Activated T-helper 1 cell treated with anti-CD3 and anti-CD28 coated beads, Interleukin-12 subunit alpha, Interleukin-12 subunit beta, Interleukin-2, Interleukin-4 antibody, amounts not matched to agents 30 ng/mL and 10 ng/mL and 1 ng/mL, durations not matched to agents 14 hours and 24 hours and 36 hours (primary cell): ENCODE measurements around the gene CDH4. TPM values are rescaled to one million over a fixed set of nuclear protein-coding genes. Genes with fewer than 3 reads are reported as not detected.

Source experiments
- DNase-seq: peaks from one replicate; pipeline ENCODE4 v3.0.0; 2021; ENCODE audit warnings: low spot score
- H3K27ac Mint-ChIP-seq: one replicate; pipeline ENCODE4 v1.8.0; 2021; ENCODE audit warnings: mild to moderate bottlenecking, mixed read lengths
- H3K27me3 Mint-ChIP-seq: one replicate; pipeline ENCODE4 v1.8.0; 2022; ENCODE audit warnings: mild to moderate bottlenecking, moderate library complexity, mixed read lengths; ENCODE audit not compliant: insufficient read depth
- H3K36me3 Mint-ChIP-seq: one replicate; pipeline ENCODE4 v1.8.0; 2021; ENCODE audit warnings: low read depth, mixed read lengths
- H3K4me1 Mint-ChIP-seq: one replicate; pipeline ENCODE4 v1.8.0; 2021; ENCODE audit warnings: low read depth, mixed read lengths
- H3K4me3 Mint-ChIP-seq: one replicate; pipeline ENCODE4 v1.8.0; 2021; ENCODE audit warnings: mild to moderate bottlenecking, moderate library complexity, mixed read lengths
- H3K9me3 Mint-ChIP-seq: one replicate; pipeline ENCODE4 v1.8.0; 2021; ENCODE audit warnings: mixed read lengths
- intact Hi-C: fragments of 100-400 bp; cut with micrococcal nuclease; formaldehyde crosslinking; loops from one replicate; pipeline ENCODE4 v1.15.1; 2024
- total RNA-seq: library from RNA; stranded (reverse); gene quantifications from 2 replicates; pipeline ENCODE4 v1.2.3, GENCODE V29; 2022

CDH4 gene
- total RNA-seq, 1 donor from 2014 or later, result not detected

DNA sequence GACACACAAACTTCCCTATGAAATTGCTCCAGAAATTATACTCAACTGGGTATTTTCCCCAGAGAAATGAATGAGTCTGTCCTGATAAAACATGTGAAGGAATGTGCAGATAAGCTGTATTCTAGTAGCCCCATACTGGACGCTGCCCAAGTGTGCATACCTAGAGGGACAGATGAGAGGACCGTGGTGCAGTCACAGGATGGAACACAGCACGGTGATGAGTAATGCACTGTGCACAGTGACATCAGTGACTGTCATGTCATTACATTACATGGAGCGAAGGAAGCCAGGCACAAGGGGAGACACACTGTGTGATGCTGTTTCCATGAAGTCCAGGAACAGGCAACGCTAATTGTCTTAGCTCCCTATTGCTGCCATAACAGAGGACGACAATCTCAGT is 155.5 kb downstream of the CDH4 start:
- Mint-ChIP-seq H3K27me3 (no peaks in the 10 kb centered on the region), H3K4me1 (no peaks in the 10 kb centered on the region), H3K27ac (no peak overlapping the region), H3K4me3 (no peak overlapping the region), H3K9me3 (peaks cover 10% of the 10 kb centered on the region), H3K36me3 (no peaks in the 10 kb centered on the region)
- intact Hi-C loops, result no loop called here
- DNase-seq, result no peak

DNA sequence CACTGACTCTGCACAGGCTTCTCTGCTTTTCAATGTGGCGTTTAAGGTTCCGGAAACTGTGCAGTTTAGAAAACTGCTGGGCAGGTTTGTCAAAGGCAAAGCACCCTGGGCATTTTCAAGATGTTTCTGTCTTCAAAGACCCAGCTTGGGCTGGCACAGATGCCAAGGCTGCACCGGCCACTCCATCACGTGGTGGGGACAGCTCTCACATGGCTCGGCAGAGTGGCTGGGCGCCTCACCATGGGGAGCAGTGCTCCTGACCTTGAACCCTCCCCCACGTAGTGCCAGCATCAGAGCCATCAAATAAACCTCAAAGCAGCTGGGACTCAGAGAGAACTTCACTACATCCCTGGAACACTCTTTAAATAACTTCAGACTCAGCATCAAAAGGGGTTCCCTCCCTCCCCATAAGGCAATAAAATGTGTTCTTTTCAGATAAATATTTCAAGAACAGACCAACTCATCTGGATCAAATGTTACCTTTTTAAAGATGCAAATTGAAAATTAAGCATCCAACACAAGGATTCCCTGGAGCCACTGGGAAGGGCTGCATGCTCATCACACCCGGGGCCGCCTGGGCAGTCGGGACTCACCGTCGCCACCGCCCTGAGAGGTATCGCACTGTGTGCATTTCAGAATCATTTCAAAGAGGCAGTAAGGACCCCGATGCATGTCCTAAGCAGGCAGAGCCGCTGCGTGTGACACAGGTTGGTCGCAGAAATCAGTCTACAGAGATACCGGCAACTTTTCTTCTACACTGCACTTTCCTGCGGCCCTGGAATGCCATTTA is 157.1 kb downstream of the CDH4 start:
- intact Hi-C loops, result no loop called here
- no peak overlapping the region for H3K27ac Mint-ChIP-seq
- H3K9me3 Mint-ChIP-seq, result peaks cover 10% of the 10 kb centered on the region
- no peaks in the 10 kb centered on the region for H3K27me3 Mint-ChIP-seq
- H3K4me1 Mint-ChIP-seq, result no peaks in the 10 kb centered on the region
- H3K4me3 Mint-ChIP-seq, result no peak overlapping the region
- DNase-seq, result no peak
- H3K36me3 Mint-ChIP-seq, result no peaks in the 10 kb centered on the region

DNA sequence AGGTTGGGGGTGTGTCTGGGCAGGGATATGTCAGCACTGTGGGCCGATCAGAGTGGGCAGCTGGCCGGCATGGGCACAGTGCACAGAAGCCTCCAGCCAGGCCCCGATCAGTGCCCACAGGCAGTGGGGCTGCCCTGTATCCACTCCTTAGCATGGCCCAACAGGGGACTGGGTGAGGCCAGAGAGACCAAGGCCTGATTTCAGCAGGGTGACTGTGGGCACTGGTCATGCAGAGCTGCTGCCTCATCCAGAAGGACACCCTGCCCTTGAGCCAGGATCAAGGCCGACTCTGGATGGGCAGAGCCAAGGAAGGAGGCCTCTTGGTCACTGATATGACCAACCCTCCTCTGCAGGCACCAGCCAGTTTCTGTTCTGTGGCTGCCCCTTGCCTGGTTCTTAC is 159.7 kb downstream of the CDH4 start:
- H3K27ac Mint-ChIP-seq, result no peak overlapping the region
- peaks cover 9% of the 10 kb centered on the region for H3K9me3 Mint-ChIP-seq
- H3K27me3 Mint-ChIP-seq, result no peaks in the 10 kb centered on the region
- no peak for DNase-seq
- no peaks in the 10 kb centered on the region for H3K4me1 Mint-ChIP-seq
- no peak overlapping the region for H3K4me3 Mint-ChIP-seq
- H3K36me3 Mint-ChIP-seq, result no peaks in the 10 kb centered on the region
- intact Hi-C loops, result no loop called here

DNA sequence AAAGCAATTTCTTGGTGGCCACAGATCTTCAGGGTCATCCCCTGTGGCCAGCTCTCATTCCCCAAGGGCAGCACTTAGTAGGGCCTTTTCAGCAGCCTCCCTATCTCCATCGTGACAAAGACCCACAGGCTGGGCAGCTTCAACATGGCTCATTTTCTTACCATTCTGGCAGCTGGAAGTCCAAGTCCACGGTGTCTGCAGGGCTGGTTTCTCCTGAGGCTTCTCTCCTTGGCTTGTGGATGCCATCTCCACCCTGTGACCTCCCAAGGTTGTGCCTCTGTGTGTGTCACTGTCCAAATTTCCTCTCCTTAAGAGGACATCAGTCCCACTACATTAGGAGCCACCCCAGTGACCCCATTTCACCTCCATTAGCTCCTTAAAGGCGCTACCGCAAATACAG is 161.7 kb downstream of the CDH4 start:
- Mint-ChIP-seq H3K36me3 (no peaks in the 10 kb centered on the region), H3K4me1 (no peaks in the 10 kb centered on the region), H3K9me3 (no peaks in the 10 kb centered on the region), H3K27me3 (no peaks in the 10 kb centered on the region), H3K4me3 (no peak overlapping the region), H3K27ac (no peak overlapping the region)
- intact Hi-C loops, result no loop called here
- no peak for DNase-seq

DNA sequence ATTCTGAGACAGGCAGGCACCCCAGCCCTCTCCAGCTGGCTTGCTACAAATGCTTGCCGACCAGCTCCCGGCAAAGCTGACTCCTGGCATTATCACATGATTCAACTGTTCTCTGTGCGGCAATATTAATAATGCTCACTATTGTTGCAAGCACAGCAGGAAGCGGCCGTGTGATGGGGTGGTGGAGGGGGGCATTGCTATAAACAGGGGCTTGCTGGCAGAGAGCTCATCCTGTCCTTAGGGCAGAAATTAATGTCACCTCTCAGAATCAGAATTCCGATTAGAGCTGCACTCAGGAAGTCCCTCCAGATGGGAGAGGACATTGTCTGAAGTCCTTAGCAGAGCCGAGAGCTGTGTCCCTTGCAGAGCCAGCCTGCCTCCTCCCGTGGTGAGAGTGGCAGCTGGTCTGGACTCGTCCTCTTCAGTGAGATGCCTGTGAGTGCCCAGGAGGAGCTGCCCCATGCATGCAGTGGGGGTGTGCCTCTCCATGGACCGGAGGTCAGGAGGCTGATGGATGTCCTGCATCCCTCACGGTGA is 162.5 kb downstream of the CDH4 start:
- intact Hi-C loops, result no loop called here
- no peaks in the 10 kb centered on the region for H3K9me3 Mint-ChIP-seq

DNA sequence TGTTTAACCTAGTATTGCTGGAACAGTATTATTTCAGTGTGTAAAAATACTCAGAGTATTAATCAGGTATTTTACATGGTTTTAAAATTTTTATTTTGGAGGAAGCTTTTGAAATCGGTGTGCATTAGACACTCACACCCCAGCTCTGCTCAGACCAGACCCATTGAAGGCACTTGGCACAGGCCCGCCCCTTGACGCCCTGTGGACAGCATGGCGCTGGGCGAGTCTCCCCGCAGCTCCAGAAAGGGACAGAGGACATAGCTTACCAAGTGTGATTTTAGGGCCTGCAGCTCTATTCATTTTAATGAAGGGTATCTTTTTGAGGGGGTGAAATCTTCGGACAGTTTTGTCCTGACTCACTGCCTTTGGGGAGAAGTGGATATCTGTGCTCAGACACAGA is 164.5 kb downstream of the CDH4 start:
- Mint-ChIP-seq H3K27me3 (no peaks in the 10 kb centered on the region), H3K4me3 (no peak overlapping the region), H3K27ac (no peak overlapping the region), H3K36me3 (no peaks in the 10 kb centered on the region), H3K4me1 (no peaks in the 10 kb centered on the region), H3K9me3 (no peaks in the 10 kb centered on the region)
- intact Hi-C loops, result no loop called here
- no peak for DNase-seq

More for the DNA sequence above, 162.5 kb downstream of the CDH4 start:
- H3K27me3 Mint-ChIP-seq, result no peaks in the 10 kb centered on the region
- no peaks in the 10 kb centered on the region for H3K4me1 Mint-ChIP-seq
- H3K36me3 Mint-ChIP-seq, result no peaks in the 10 kb centered on the region
- H3K4me3 Mint-ChIP-seq, result no peak overlapping the region
- DNase-seq, result no peak
- H3K27ac Mint-ChIP-seq, result no peak overlapping the region

DNA sequence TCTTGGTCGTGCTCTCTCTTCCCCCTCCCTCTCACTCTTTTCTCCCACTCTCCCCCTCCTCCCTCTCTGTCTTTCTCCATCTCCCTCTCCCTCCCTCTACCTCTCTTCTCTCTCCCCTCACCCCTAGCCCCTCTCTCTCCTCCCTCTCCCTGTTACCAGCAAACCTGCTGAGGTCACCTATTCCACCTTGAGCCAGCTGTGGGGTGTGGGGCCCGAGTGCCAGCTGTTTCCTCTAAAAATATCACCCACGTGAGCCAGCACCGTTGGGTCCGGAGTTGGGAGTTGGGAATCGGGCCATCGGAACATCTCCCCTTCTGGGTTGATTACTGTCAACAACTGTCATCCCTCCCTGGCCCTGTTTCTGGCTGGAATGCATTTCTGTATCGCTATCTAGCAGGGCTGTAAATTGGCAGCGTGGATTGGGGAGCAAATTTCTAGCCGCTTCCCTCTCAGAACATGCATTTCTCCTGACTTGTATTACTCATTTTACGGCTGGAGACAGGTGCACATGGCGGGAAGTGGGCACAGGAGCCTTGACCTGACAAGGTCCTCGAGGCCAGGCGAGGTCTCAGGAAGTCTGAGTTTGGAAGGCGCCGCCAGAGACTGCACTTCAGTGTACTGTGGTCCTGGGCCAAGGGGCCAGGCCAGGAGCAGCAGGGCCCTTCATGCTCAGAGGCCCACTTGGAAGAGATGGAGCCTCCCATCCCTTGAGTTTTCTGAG is 165.3 kb downstream of the CDH4 start:
- Mint-ChIP-seq H3K4me3 (no peak overlapping the region), H3K27ac (no peak overlapping the region), H3K27me3 (no peaks in the 10 kb centered on the region), H3K4me1 (no peaks in the 10 kb centered on the region), H3K9me3 (no peaks in the 10 kb centered on the region), H3K36me3 (no peaks in the 10 kb centered on the region)
- intact Hi-C loops, result no loop called here
- no peak for DNase-seq

DNA sequence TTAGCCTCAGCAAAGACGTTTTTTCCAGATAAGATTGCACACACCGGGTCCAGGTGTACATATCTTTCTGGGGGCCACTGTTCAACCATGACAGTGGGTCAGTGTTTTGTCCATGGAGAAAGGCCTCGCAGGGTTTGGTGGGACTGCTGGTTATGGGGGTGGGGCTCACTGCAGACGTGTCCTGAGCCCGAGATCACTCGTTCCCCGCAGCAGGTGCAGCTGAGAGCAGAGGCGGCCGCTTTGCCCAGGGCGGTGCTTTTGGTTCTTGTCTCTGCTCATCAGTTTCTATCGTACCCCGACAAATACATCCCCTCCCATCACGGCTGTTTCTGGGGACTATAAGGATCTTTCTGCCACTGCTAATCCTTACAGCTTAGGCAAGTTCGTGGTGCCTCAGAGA is 166.9 kb downstream of the CDH4 start:
- H3K27ac Mint-ChIP-seq, result no peak overlapping the region
- no peaks in the 10 kb centered on the region for H3K4me1 Mint-ChIP-seq
- no peak for DNase-seq
- H3K9me3 Mint-ChIP-seq, result no peaks in the 10 kb centered on the region
- intact Hi-C loops, result no loop called here
- no peaks in the 10 kb centered on the region for H3K27me3 Mint-ChIP-seq
- H3K36me3 Mint-ChIP-seq, result no peaks in the 10 kb centered on the region
- H3K4me3 Mint-ChIP-seq, result no peak overlapping the region

DNA sequence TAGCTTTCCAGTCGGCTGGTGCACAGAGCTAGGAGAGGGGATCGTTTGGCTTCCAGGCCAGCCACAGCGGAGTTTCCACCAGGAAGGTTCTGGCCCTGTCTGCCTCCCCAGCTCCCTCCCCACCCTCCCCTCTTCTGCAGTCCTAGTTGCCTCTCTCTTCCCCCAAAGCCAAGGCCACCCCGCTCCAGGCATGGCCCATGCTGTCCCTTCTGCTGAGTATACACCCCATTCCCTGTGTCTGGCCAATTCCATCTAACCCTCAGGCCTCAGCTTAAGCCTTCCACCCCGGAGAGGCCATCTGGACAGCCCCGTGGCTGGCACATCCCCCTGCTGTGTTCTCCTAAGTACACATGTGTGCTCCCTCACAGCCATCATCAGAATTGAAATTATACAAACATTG is 167.4 kb downstream of the CDH4 start:
- H3K9me3 Mint-ChIP-seq, result no peaks in the 10 kb centered on the region
- H3K36me3 Mint-ChIP-seq, result no peaks in the 10 kb centered on the region
- no peak overlapping the region for H3K27ac Mint-ChIP-seq
- intact Hi-C loops, result no loop called here
- H3K4me3 Mint-ChIP-seq, result no peak overlapping the region
- no peaks in the 10 kb centered on the region for H3K4me1 Mint-ChIP-seq
- H3K27me3 Mint-ChIP-seq, result no peaks in the 10 kb centered on the region
- DNase-seq, result no peak

DNA sequence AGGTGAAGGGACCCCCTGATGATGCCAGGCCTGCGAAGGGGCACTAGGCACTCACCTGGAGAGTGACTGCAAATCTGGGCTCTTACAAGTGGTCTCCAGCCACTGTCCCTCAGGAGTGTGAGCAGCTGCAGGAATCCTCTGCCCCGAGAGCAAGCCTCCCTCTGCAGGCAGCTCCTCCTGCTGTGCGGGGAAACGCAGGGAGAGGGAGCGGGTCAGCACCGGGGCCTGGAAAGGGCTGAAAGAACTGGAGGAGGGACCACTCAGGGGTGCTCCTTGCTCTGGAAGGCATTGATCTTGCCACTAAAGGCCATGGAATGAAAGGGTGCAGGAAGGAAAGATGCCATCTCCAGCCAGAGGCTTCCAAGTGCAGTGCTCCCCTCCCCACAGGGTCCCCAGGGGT is 168.0 kb downstream of the CDH4 start:
- H3K36me3 Mint-ChIP-seq, result no peaks in the 10 kb centered on the region
- no peaks in the 10 kb centered on the region for H3K4me1 Mint-ChIP-seq
- no peak for DNase-seq
- no peak overlapping the region for H3K4me3 Mint-ChIP-seq
- no peaks in the 10 kb centered on the region for H3K9me3 Mint-ChIP-seq
- intact Hi-C loops, result no loop called here
- no peak overlapping the region for H3K27ac Mint-ChIP-seq
- no peaks in the 10 kb centered on the region for H3K27me3 Mint-ChIP-seq

DNA sequence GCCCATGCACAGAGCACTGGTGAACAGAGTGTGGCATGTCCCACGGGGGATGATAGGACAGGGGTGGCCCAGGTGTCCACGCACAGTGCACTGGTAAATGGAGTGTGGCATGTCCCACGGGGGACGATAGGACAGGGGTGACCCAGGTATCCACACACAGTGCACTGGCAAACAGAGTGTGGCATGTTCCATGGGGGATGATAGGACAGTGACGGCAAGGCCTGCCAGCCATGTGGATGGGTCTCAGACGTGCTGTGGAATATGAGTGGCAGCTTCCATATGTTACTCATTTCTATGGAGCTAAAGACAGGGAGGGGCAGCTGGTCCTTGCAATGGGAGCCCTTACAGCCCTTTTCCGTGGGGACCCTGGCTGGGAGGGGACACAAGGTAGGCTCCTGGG is 168.7 kb downstream of the CDH4 start:
- Mint-ChIP-seq H3K27ac (no peak overlapping the region), H3K27me3 (no peaks in the 10 kb centered on the region), H3K9me3 (no peaks in the 10 kb centered on the region), H3K36me3 (no peaks in the 10 kb centered on the region), H3K4me3 (no peak overlapping the region), H3K4me1 (no peaks in the 10 kb centered on the region)
- DNase-seq, result no peak
- intact Hi-C loops, result no loop called here

DNA sequence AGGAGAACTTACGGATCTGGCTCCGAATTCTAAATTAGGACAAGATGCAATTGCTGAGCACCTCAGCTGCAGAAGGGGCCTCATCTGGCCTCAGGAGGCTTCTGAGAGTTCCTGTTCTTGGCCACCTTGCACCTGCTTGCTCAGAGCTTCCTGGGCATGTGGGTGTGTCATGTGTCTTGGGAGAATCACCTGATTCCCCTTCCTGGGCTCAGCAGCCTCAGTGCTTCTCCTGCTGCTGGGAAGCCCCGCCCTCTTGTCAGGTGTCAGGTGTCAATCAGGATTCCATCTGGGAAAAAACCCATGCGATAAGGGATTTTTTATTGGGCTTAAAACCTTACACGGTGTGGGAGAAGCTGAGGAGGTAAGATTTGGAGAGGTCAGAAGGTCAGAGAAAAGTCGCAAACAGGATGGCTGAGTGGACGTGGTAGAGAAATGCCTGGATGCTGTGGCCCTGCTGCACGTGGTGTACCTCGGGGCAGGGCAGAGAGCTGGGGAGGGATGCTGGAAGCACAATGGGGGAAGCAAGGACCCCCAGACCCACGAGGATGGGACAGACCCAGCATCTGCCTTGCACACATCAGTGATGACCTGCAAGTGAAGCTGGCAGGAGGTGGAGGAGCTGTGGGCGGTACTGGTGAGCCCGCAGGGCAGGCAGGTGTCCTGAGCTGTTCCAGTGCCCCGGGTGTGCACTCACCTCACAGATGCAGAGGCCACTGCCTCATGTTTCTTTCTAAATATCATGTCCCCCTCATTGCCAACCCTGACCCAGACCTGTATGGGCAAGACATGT is 170.8 kb downstream of the CDH4 start:
- H3K27ac Mint-ChIP-seq, result no peak overlapping the region
- H3K4me3 Mint-ChIP-seq, result no peak overlapping the region
- no peaks in the 10 kb centered on the region for H3K4me1 Mint-ChIP-seq
- DNase-seq, result no peak
- no peaks in the 10 kb centered on the region for H3K9me3 Mint-ChIP-seq
- H3K27me3 Mint-ChIP-seq, result no peaks in the 10 kb centered on the region
- intact Hi-C loops, result no loop called here
- H3K36me3 Mint-ChIP-seq, result no peaks in the 10 kb centered on the region
